Measurements from ENCODE around the gene VGLL2. TPM values are rescaled to one million over a fixed set of nuclear protein-coding genes. Genes with fewer than 3 reads are reported as not detected.

The VGLL2 gene
- total RNA-seq, 2 experiments from 2014 or later: not detected

GRCh38 chr6:117270843-117271507, 5.6 kb downstream of the VGLL2 start:
- Mint-ChIP-seq H3K27ac (no peak overlapping the region), H3K4me3 (no peak overlapping the region), H3K4me1 (ENCODE audit: low read depth) (peaks cover 6% of the 10 kb centered on the region), H3K36me3 (no peaks in the 10 kb centered on the region), H3K9me3 (no peaks in the 10 kb centered on the region), H3K27me3 (peaks cover 74% of the 10 kb centered on the region)
- ChIA-PET CTCF (no interaction called here), POLR2A (no interaction called here)
- DNase-seq: no peak
- intact Hi-C loops (cut with micrococcal nuclease): no loop called here

GRCh38 chr6:117272032-117272866, 6.9 kb downstream of the VGLL2 start:
- intact Hi-C loops (cut with micrococcal nuclease): no loop called here
- Mint-ChIP-seq H3K27ac (no peak overlapping the region), H3K4me1 (ENCODE audit: low read depth) (peaks cover 3% of the 10 kb centered on the region), H3K36me3 (no peaks in the 10 kb centered on the region), H3K9me3 (no peaks in the 10 kb centered on the region), H3K27me3 (peaks cover 63% of the 10 kb centered on the region), H3K4me3 (no peak overlapping the region)
- DNase-seq: no peak
- ChIA-PET POLR2A (no interaction called here), CTCF (no interaction called here)

- CTCF ChIA-PET: no interaction called here
These were observed 7.5 kb downstream of the VGLL2 start for GRCh38 chr6:117272891-117273290.

GRCh38 chr6:117275205-117275604, 9.8 kb downstream of the VGLL2 start:
- H3K9me3 Mint-ChIP-seq: no peaks in the 10 kb centered on the region
- no peaks in the 10 kb centered on the region for H3K4me1 Mint-ChIP-seq (ENCODE audit: low read depth)
- intact Hi-C loops (cut with micrococcal nuclease): no loop called here
- ChIA-PET POLR2A (no interaction called here), CTCF (no interaction called here)
- peaks cover 38% of the 10 kb centered on the region for H3K27me3 Mint-ChIP-seq
- no peaks in the 10 kb centered on the region for H3K36me3 Mint-ChIP-seq
- no peak overlapping the region for H3K4me3 Mint-ChIP-seq
- no peak for DNase-seq
- H3K27ac Mint-ChIP-seq: no peak overlapping the region

More at GRCh38 chr6:117272891-117273290, 7.5 kb downstream of the VGLL2 start:
- DNase-seq: no peak
- Mint-ChIP-seq H3K4me3 (no peak overlapping the region), H3K27me3 (peaks cover 59% of the 10 kb centered on the region), H3K27ac (no peak overlapping the region), H3K9me3 (no peaks in the 10 kb centered on the region), H3K36me3 (no peaks in the 10 kb centered on the region), H3K4me1 (ENCODE audit: low read depth) (peaks cover 3% of the 10 kb centered on the region)
- intact Hi-C loops (cut with micrococcal nuclease): no loop called here
- POLR2A ChIA-PET: no interaction called here

- H3K4me1 Mint-ChIP-seq (ENCODE audit: low read depth): no peaks in the 10 kb centered on the region
- H3K27ac Mint-ChIP-seq: no peak overlapping the region
- no peaks in the 10 kb centered on the region for H3K9me3 Mint-ChIP-seq
- no peak for DNase-seq
- H3K36me3 Mint-ChIP-seq: no peaks in the 10 kb centered on the region
- peaks cover 38% of the 10 kb centered on the region for H3K27me3 Mint-ChIP-seq
- no peak overlapping the region for H3K4me3 Mint-ChIP-seq
- POLR2A ChIA-PET: no interaction called here
- intact Hi-C loops (cut with micrococcal nuclease): no loop called here
- CTCF ChIA-PET: no interaction called here
These were observed 10.4 kb downstream of the VGLL2 start for GRCh38 chr6:117275711-117276110.

- H3K36me3 Mint-ChIP-seq: no peaks in the 10 kb centered on the region
- H3K4me1 Mint-ChIP-seq (ENCODE audit: low read depth): no peaks in the 10 kb centered on the region
- DNase-seq: no peak
- no peak overlapping the region for H3K4me3 Mint-ChIP-seq
- POLR2A ChIA-PET: no interaction called here
- H3K27me3 Mint-ChIP-seq: peaks cover 35% of the 10 kb centered on the region
- H3K9me3 Mint-ChIP-seq: no peaks in the 10 kb centered on the region
- intact Hi-C loops (cut with micrococcal nuclease): no loop called here
- no peak overlapping the region for H3K27ac Mint-ChIP-seq
- CTCF ChIA-PET: no interaction called here
These were observed 11.5 kb downstream of the VGLL2 start for GRCh38 chr6:117276778-117277316.

- ChIA-PET POLR2A (no interaction called here), CTCF (no interaction called here)
- Mint-ChIP-seq H3K9me3 (no peaks in the 10 kb centered on the region), H3K36me3 (no peaks in the 10 kb centered on the region), H3K27ac (no peak overlapping the region), H3K4me3 (no peak overlapping the region), H3K27me3 (peaks cover 17% of the 10 kb centered on the region), H3K4me1 (ENCODE audit: low read depth) (no peaks in the 10 kb centered on the region)
- intact Hi-C loops (cut with micrococcal nuclease): no loop called here
- no peak for DNase-seq
These were observed 15.6 kb downstream of the VGLL2 start for GRCh38 chr6:117280922-117281321.

- no peak overlapping the region for H3K4me3 Mint-ChIP-seq
- ChIA-PET POLR2A (no interaction called here), CTCF (no interaction called here)
- H3K36me3 Mint-ChIP-seq: no peaks in the 10 kb centered on the region
- peaks cover 8% of the 10 kb centered on the region for H3K27me3 Mint-ChIP-seq
- DNase-seq: no peak
- H3K9me3 Mint-ChIP-seq: no peaks in the 10 kb centered on the region
- no peak overlapping the region for H3K27ac Mint-ChIP-seq
- no peaks in the 10 kb centered on the region for H3K4me1 Mint-ChIP-seq (ENCODE audit: low read depth)
- intact Hi-C loops (cut with micrococcal nuclease): no loop called here
These were observed 22.8 kb downstream of the VGLL2 start for GRCh38 chr6:117288083-117288715.

GRCh38 chr6:117290173-117290846, 25.0 kb downstream of the VGLL2 start:
- H3K4me1 Mint-ChIP-seq (ENCODE audit: low read depth): no peaks in the 10 kb centered on the region
- no peak overlapping the region for H3K4me3 Mint-ChIP-seq
- ChIA-PET CTCF (no interaction called here), POLR2A (no interaction called here)
- H3K27ac Mint-ChIP-seq: no peak overlapping the region
- H3K9me3 Mint-ChIP-seq: no peaks in the 10 kb centered on the region
- peaks cover 6% of the 10 kb centered on the region for H3K27me3 Mint-ChIP-seq
- intact Hi-C loops (cut with micrococcal nuclease): no loop called here
- DNase-seq: no peak
- no peaks in the 10 kb centered on the region for H3K36me3 Mint-ChIP-seq

GRCh38 chr6:117298941-117299340, 33.6 kb downstream of the VGLL2 start:
- POLR2A ChIA-PET: no interaction called here
- intact Hi-C loops (cut with micrococcal nuclease): no loop called here
- CTCF ChIA-PET: no interaction called here
- Mint-ChIP-seq H3K4me1 (ENCODE audit: low read depth) (no peaks in the 10 kb centered on the region), H3K9me3 (no peaks in the 10 kb centered on the region), H3K36me3 (no peaks in the 10 kb centered on the region), H3K4me3 (no peak overlapping the region), H3K27me3 (no peaks in the 10 kb centered on the region), H3K27ac (no peak overlapping the region)
- no peak for DNase-seq

GRCh38 chr6:117303323-117303722, 38.0 kb downstream of the VGLL2 start:
- no peak overlapping the region for H3K4me3 Mint-ChIP-seq
- H3K27ac Mint-ChIP-seq: no peak overlapping the region
- CTCF ChIA-PET: no interaction called here
- POLR2A ChIA-PET: no interaction called here
- DNase-seq: no peak
- intact Hi-C loops (cut with micrococcal nuclease): no loop called here
- no peaks in the 10 kb centered on the region for H3K27me3 Mint-ChIP-seq
- no peaks in the 10 kb centered on the region for H3K36me3 Mint-ChIP-seq
- no peaks in the 10 kb centered on the region for H3K9me3 Mint-ChIP-seq
- no peaks in the 10 kb centered on the region for H3K4me1 Mint-ChIP-seq (ENCODE audit: low read depth)

GRCh38 chr6:117304446-117304845, 39.1 kb downstream of the VGLL2 start:
- H3K9me3 Mint-ChIP-seq: no peaks in the 10 kb centered on the region
- no peak overlapping the region for H3K4me3 Mint-ChIP-seq
- DNase-seq: no peak
- no peaks in the 10 kb centered on the region for H3K36me3 Mint-ChIP-seq
- H3K27me3 Mint-ChIP-seq: no peaks in the 10 kb centered on the region
- no peaks in the 10 kb centered on the region for H3K4me1 Mint-ChIP-seq (ENCODE audit: low read depth)
- POLR2A ChIA-PET: no interaction called here
- H3K27ac Mint-ChIP-seq: no peak overlapping the region
- CTCF ChIA-PET: no interaction called here
- intact Hi-C loops (cut with micrococcal nuclease): no loop called here

Measured in activated CD4-positive, alpha-beta memory T cell treated with anti-CD3 and anti-CD28 coated beads for 36 hours (primary cell).